GM23248 (cell line): ENCODE results near the gene HOXB5. TPM values are rescaled to one million over a fixed set of nuclear protein-coding genes. Genes with fewer than 3 reads are reported as not detected.

ENCODE experiments used
- DNase-seq: peaks from one replicate; pipeline ENCODE4 v3.0.0-alpha.2; 2015
- H2AFZ ChIP-seq: fragments of 200-600 bp; sonication (generic); 2 replicates; pipeline ENCODE4 v1.6.1; 2016; ENCODE audit warnings: antibody characterized with exemption
- H3F3A ChIP-seq: fragments of 200-600 bp; sonication (generic); 2 replicates; pipeline ENCODE4 v1.6.1; 2016; ENCODE audit warnings: mild to moderate bottlenecking, antibody characterized with exemption, mixed run types; ENCODE audit not compliant: insufficient read depth
- H3K27ac ChIP-seq: fragments of 200-600 bp; sonication (generic); 2 replicates; pipeline ENCODE4 v1.5.1; 2016; ENCODE audit warnings: mild to moderate bottlenecking
- H3K27me3 ChIP-seq: fragments of 200-600 bp; sonication (generic); replicated peaks from 2 replicates; pipeline ENCODE4 v1.6.1; 2016; ENCODE audit warnings: mild to moderate bottlenecking; ENCODE audit not compliant: insufficient read depth
- H3K36me3 ChIP-seq: fragments of 200-600 bp; sonication (generic); 2 replicates; pipeline ENCODE4 v1.6.1; 2016; ENCODE audit warnings: low read depth, mild to moderate bottlenecking
- H3K4me1 ChIP-seq: fragments of 200-600 bp; sonication (generic); 2 replicates; pipeline ENCODE4 v1.6.1; 2016; ENCODE audit warnings: mild to moderate bottlenecking; ENCODE audit not compliant: insufficient read depth
- H3K4me2 ChIP-seq: fragments of 200-600 bp; sonication (generic); one replicate; pipeline ENCODE4 v1.6.1; 2016; ENCODE audit warnings: mild to moderate bottlenecking; ENCODE audit not compliant: unreplicated experiment
- H3K4me3 ChIP-seq: fragments of 200-600 bp; sonication (generic); 2 replicates; pipeline ENCODE4 v1.5.1; 2016; ENCODE audit warnings: mild to moderate bottlenecking
- H3K79me2 ChIP-seq: fragments of 200-600 bp; sonication (generic); 2 replicates; pipeline ENCODE4 v1.6.1; 2016; ENCODE audit warnings: mild to moderate bottlenecking; ENCODE audit not compliant: insufficient read depth
- H3K9ac ChIP-seq: fragments of 200-600 bp; sonication (generic); 2 replicates; pipeline ENCODE4 v1.6.1; 2016; ENCODE audit warnings: mild to moderate bottlenecking
- H3K9me2 ChIP-seq: fragments of 200-600 bp; sonication (generic); 2 replicates; pipeline ENCODE4 v1.6.1; 2016; ENCODE audit warnings: mixed run types, mild to moderate bottlenecking, moderate library complexity; ENCODE audit not compliant: insufficient read depth
- H3K9me3 ChIP-seq: fragments of 200-600 bp; sonication (generic); one replicate; pipeline ENCODE4 v1.6.1; 2017; ENCODE audit warnings: low read depth
- H4K20me1 ChIP-seq: fragments of 200-600 bp; sonication (generic); 2 replicates; pipeline ENCODE4 v1.6.0; 2016; ENCODE audit not compliant: insufficient read depth
- EZH2 ChIP-seq: fragments of 200-600 bp; sonication (generic); IDR thresholded peaks from 2 replicates; pipeline ENCODE4 v1.6.1; 2018; ENCODE audit warnings: antibody characterized with exemption, mild to moderate bottlenecking; ENCODE audit not compliant: insufficient read depth, poor library complexity, severe bottlenecking
- EZH2phosphoT487 ChIP-seq: fragments of 200-600 bp; sonication (generic); IDR thresholded peaks from 2 replicates; pipeline ENCODE4 v1.6.1; 2018; ENCODE audit warnings: antibody characterized with exemption, moderate library complexity, mild to moderate bottlenecking, low read depth; ENCODE audit not compliant: insufficient read depth
- WGBS, 2 experiments: methylation state at CpG; one replicate each; pipeline ENCODE4 v1.1.6; 2015 to 2017; ENCODE audit warnings: low lambda C conversion rate in 2 of 2, low coverage in 1 of 2; ENCODE audit errors: missing lambda C conversion rate in 2 of 2; 5-methylcytosine and 5-hydroxymethylcytosine counted together
- in situ Hi-C: fragments of 300-500 bp; cut with MboI; formaldehyde crosslinking; loops from 2 replicates; pipeline ENCODE4 v1.15.0; 2020
- polyA plus RNA-seq: library from polyadenylated mRNA; unstranded; fragments of >200 nt; fragmentation: Nextera tagmentation; extraction: Ambion mirVana; gene quantifications from 2 replicates; pipeline ENCODE4 v1.2.1, GENCODE V29; 2016
- total RNA-seq: library from RNA; depleted of rRNA; stranded (reverse); fragments of >200 nt; shearing (Covaris generic); gene quantifications from 2 replicates; pipeline ENCODE4 v1.2.3, GENCODE V29; 2014

The HOXB5 gene
- total and polyA plus RNA-seq, 2 experiments from 2014 or later: 0.22 to 2.0 TPM

DNA sequence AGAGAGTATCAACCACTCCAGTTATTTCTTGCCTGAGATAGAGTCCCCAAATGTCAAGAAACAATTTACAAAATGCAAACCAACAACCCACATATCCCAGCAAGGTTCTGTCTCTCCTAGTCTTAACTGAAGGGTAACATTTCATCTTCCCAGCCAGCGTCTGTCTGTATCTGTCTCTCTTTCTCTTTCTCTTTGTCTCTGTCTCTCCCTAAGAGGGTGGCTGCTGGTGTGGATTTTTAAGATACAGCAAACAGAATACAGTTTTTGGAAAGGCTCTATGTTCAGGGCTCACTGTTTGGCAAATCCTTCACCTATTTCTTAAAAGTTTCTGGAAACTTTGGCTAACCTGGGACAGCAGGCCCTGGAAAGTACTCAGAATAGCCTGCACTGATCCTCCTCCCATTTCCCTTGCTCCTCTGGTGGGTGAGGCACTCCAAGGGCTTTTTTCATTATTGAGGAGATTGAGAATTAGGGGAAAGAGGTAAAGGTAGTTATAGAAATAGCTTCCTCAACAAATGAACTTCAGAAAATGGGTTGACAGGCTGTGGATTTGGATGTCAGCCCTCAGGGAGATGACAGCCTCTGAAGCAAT lies 21.7 kb downstream of the HOXB5 start:
- Histone ChIP-seq H3K9me3 (no peaks in the 10 kb centered on the region), H2AFZ (peak overlapping the region; percentile 65; the same call in 1 of the 2 replicates), H3K4me1 (peaks cover 31% of the 10 kb centered on the region), H3K79me2 (peaks cover 71% of the 10 kb centered on the region), H3K9me2 (no peaks in the 10 kb centered on the region), H3K9ac (peak overlapping the region; percentile 72), H4K20me1 (no peaks in the 10 kb centered on the region), H3K27ac (peak overlapping the region; percentile 48), H3F3A (peaks cover 5% of the 10 kb centered on the region; the same call in 1 of the 2 replicates), H3K4me3 (peak overlapping the region; percentile 62; the same call in 1 of the 2 replicates), H3K36me3 (no peaks in the 10 kb centered on the region), H3K4me2 (peak overlapping the region; percentile 57), H3K27me3 (no peaks in the 10 kb centered on the region)
- in situ Hi-C loops: no loop called here
- no peak for TF ChIP-seq EZH2phosphoT487
- TF ChIP-seq EZH2: no peak
- no peak for DNase-seq
- WGBS, 2 experiments: 36 to 80% methylated on average over 1 of the region's 1 CpG

DNA sequence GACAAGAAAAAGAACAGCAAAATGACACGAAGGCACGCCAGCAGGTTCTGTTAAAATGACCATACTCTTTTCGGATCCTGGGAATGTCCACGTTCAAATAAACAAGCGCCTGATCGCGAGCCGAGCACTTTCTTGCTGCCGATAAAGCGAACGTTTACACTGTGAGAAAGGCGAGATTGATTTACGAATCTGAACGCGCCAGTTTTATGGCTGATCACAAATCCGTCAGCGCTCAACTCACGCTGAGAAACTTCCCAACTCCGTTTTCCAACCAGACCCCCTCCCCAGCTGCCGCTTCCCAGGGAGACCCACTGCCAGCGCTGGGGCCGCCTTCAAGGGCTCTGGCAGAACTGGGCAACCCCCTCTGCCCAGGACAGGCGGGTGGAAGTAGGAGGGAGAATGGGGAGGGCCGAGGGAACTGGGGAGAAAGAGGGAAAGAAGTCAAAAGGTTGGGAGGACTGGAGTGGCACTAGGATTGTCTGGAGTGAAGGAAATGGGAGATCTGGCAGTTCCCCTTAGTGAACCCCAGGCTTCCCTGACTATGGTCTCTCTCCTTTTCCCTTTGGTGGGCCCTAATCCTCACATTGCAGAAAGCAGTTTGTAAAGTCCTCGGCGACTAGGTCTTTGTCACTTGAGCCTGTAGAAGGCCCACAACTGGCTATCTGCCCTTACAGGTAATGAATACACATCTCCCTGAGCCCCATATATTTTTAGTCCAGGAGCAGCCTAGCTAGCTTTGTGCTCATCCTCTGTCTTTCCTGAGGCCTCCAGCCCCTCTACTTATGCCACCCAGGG lies 22.4 kb downstream of the HOXB5 start:
- WGBS, 2 experiments: 40 to 56% methylated on average over 26 of the region's 26 CpGs

DNA sequence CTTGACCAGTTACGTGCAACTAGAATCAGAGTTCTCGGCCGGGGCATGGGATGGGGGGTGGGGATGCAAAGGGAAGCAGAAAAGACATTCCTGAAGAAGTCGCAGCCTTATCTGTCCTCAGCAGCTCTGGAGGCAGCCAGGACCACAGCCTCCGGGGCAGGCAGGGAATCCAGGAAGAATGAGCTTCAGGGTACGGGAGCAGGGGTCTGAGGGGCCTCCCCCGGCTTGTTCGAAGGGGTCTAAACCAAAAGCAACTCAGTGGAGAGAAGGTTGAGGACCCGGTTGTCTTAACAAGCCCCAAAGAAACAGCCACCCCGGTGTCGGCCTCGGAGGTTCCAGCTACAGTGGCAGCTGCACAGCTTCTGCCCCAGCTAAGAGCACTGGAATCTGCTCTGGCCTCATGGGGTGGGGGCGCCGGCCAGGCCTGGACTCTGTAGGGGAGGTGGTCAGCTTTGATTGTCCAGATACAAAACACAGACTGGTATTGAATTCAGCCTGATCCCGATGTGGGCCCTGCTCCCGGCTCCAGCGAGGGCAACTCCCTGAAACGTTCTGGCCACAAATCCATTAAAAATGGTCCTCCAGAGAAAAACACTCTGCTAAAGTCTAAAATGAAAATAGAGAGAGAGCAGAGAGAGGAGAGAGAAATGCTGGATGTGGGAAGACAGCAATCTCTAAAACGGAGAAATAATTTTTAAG lies 23.1 kb downstream of the HOXB5 start:
- peaks cover 5% of the 10 kb centered on the region; the same call in 1 of the 2 replicates for H3F3A ChIP-seq
- 42 to 43% methylated on average over 19 of the region's 19 CpGs for WGBS, 2 experiments
- no peaks in the 10 kb centered on the region for H3K9me2 ChIP-seq
- H3K4me1 ChIP-seq: peaks cover 30% of the 10 kb centered on the region
- peak overlapping the region; percentile 65 for H2AFZ ChIP-seq
- no peaks in the 10 kb centered on the region for H3K27me3 ChIP-seq
- peaks cover 77% of the 10 kb centered on the region for H3K79me2 ChIP-seq
- peak overlapping the region; percentile 62 for H3K4me3 ChIP-seq
- peak; percentile 37 for DNase-seq
- peak overlapping the region; percentile 57 for H3K4me2 ChIP-seq
- H3K9me3 ChIP-seq: no peaks in the 10 kb centered on the region
- in situ Hi-C loops: no loop called here
- H3K9ac ChIP-seq: peak overlapping the region; percentile 72
- H3K27ac ChIP-seq: peak overlapping the region; percentile 48
- no peaks in the 10 kb centered on the region for H3K36me3 ChIP-seq
- TF ChIP-seq EZH2phosphoT487 (no peak), EZH2 (no peak)
- no peaks in the 10 kb centered on the region for H4K20me1 ChIP-seq

More for the DNA sequence above, 22.4 kb downstream of the HOXB5 start:
- Histone ChIP-seq H3K27ac (peak overlapping the region; percentile 48), H3K9me3 (no peaks in the 10 kb centered on the region), H3K4me2 (peak overlapping the region; percentile 57), H2AFZ (peak overlapping the region; percentile 65), H4K20me1 (no peaks in the 10 kb centered on the region), H3F3A (peaks cover 5% of the 10 kb centered on the region; the same call in 1 of the 2 replicates), H3K4me1 (peaks cover 30% of the 10 kb centered on the region), H3K9ac (peak overlapping the region; percentile 72), H3K9me2 (no peaks in the 10 kb centered on the region), H3K36me3 (no peaks in the 10 kb centered on the region), H3K4me3 (peak overlapping the region; percentile 62), H3K27me3 (no peaks in the 10 kb centered on the region), H3K79me2 (peaks cover 73% of the 10 kb centered on the region)
- no peak for TF ChIP-seq EZH2phosphoT487
- no peak for TF ChIP-seq EZH2
- peak; percentile 44 for DNase-seq
- in situ Hi-C loops: no loop called here

DNA sequence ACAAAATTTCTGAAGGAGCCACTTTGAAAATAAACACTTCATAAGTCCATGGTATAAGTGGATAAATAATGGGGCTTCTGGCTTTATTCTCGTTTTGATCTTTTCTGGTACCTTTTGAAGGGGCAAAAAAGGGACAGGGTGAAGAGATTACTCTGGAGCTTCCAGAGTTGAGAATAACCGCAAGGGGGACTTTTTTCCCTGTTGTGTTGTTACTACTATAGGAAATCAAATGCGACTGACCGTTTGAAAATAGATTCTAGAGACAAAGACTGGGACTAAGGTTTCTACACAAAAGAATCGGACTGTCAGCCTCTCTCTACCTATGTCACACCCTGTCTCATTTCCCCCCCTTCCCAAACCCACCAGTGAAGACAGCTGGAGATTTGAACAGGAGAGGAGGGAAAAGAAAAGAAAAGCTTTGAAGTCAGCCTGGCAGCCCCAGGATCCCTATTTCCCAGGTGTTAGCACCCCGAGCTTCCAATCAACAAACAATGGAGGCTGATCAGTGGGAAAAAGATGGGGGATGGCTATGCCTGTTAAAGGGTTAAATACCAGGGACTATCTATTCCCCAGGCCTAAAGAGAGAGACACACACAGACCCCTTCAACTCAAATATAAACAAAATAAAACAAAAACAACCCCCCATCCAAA lies 23.8 kb downstream of the HOXB5 start:
- Histone ChIP-seq H3K27me3 (no peaks in the 10 kb centered on the region), H3K27ac (peak overlapping the region; percentile 48; the same call in 1 of the 2 replicates), H3K36me3 (no peaks in the 10 kb centered on the region), H4K20me1 (no peaks in the 10 kb centered on the region), H3F3A (peaks cover 5% of the 10 kb centered on the region; the same call in 1 of the 2 replicates), H3K9ac (peak overlapping the region; percentile 72), H2AFZ (0 out of 2 replicates have a peak overlapping the region, but pooled peaks have one; percentile 65), H3K4me1 (peaks cover 30% of the 10 kb centered on the region), H3K9me2 (no peaks in the 10 kb centered on the region), H3K4me3 (no peak overlapping the region), H3K9me3 (no peaks in the 10 kb centered on the region), H3K4me2 (peak overlapping the region; percentile 57), H3K79me2 (peaks cover 76% of the 10 kb centered on the region)
- no peak for TF ChIP-seq EZH2
- TF ChIP-seq EZH2phosphoT487: no peak
- in situ Hi-C loops: no loop called here
- no peak for DNase-seq
- WGBS, 2 experiments: 88 to 90% methylated on average over 6 of the region's 6 CpGs
